Activated CD8-positive, alpha-beta T cell treated with anti-CD3 and anti-CD28 coated beads for 36 hours (primary cell): ENCODE data around the gene MICOS13. TPM values are rescaled to one million over a fixed set of nuclear protein-coding genes. Genes with fewer than 3 reads are reported as not detected.

Experiments
- ATAC-seq: fragments of 200-7000 bp; cut with Tn5 transposase; one replicate; pipeline ENCODE4 v1.10.0; 2021; ENCODE audit warnings: mild to moderate bottlenecking, moderate library complexity
- CTCF ChIA-PET: fragments of 350-600 bp; sonication (Branson Sonifier 250); formaldehyde crosslinking; loops from one replicate; lab custom pipeline; 2021; ENCODE audit warnings: antibody characterized with exemption; lab: Charles Lee
- POLR2A ChIA-PET: fragments of 350-600 bp; sonication (Branson Sonifier 250); formaldehyde crosslinking; loops from one replicate; lab custom pipeline; 2021; ENCODE audit warnings: antibody characterized with exemption; lab: Charles Lee
- DNase-seq: peaks from one replicate; pipeline ENCODE4 v3.0.0-alpha.2; 2020
- H3K27ac Mint-ChIP-seq: one replicate; pipeline ENCODE4 v1.8.0; 2021; ENCODE audit warnings: mild to moderate bottlenecking, mixed read lengths
- H3K27me3 Mint-ChIP-seq: one replicate; pipeline ENCODE4 v1.8.0; 2021; ENCODE audit warnings: mixed read lengths
- H3K36me3 Mint-ChIP-seq: one replicate; pipeline ENCODE4 v1.8.0; 2021; ENCODE audit warnings: low read depth, mixed read lengths
- H3K4me1 Mint-ChIP-seq: one replicate; pipeline ENCODE4 v1.8.0; 2021; ENCODE audit warnings: low read depth, mixed read lengths
- H3K4me3 Mint-ChIP-seq: one replicate; pipeline ENCODE4 v1.8.0; 2021; ENCODE audit warnings: mild to moderate bottlenecking, moderate library complexity, mixed read lengths
- H3K9me3 Mint-ChIP-seq: one replicate; pipeline ENCODE4 v1.8.0; 2021; ENCODE audit warnings: mixed read lengths
- intact Hi-C: fragments of 100-400 bp; cut with micrococcal nuclease; formaldehyde crosslinking; loops from one replicate; pipeline ENCODE4 v1.10.0; 2022
- total RNA-seq, 2 experiments: library from RNA; stranded (reverse); gene quantifications; one replicate each; pipeline ENCODE4 v1.2.3, GENCODE V29; 2021
- TF ChIP-seq, protein P1 (sequence below): fragments of 200-600 bp; IDR thresholded peaks from one replicate; pipeline ENCODE4 v1.8.0; 2022; ENCODE audit warnings: antibody characterized with exemption, mild to moderate bottlenecking

Gene MICOS13
- total RNA-seq, 2 experiments from 2014 or later = 49.4 TPM

DNA sequence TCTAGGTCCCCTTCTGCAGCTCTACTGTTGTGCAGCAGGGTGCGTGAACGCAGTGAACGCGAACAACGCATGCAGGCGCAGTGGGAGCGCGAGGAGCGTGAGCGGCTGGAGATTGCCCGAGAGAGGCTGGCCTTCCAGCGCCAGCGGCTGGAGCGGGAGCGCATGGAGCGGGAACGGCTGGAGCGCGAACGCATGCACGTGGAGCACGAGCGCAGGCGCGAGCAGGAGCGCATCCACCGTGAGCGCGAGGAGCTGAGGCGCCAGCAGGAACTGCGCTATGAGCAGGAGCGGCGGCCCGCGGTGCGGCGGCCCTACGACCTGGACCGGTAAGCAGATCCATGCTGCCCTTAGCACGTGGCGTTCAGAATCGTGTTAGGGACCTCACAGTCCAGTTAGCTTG is 18.8 kb downstream of the MICOS13 start:
- intact Hi-C loops = no loop called here
- no peaks in the 10 kb centered on the region for H3K9me3 Mint-ChIP-seq
- ChIA-PET CTCF (interaction anchor here (1.3 kb wide), 1 partner anchor 28 kb away, joined by 3 read pairs; the partner anchor contains the start of gene RPL36), POLR2A (no interaction called here)
- ATAC-seq (no peak), DNase-seq (no peak)
- H3K36me3 Mint-ChIP-seq = peaks cover 47% of the 10 kb centered on the region
- no peak overlapping the region for H3K4me3 Mint-ChIP-seq
- peaks cover 6% of the 10 kb centered on the region for H3K4me1 Mint-ChIP-seq
- TF ChIP-seq, protein P1, sequence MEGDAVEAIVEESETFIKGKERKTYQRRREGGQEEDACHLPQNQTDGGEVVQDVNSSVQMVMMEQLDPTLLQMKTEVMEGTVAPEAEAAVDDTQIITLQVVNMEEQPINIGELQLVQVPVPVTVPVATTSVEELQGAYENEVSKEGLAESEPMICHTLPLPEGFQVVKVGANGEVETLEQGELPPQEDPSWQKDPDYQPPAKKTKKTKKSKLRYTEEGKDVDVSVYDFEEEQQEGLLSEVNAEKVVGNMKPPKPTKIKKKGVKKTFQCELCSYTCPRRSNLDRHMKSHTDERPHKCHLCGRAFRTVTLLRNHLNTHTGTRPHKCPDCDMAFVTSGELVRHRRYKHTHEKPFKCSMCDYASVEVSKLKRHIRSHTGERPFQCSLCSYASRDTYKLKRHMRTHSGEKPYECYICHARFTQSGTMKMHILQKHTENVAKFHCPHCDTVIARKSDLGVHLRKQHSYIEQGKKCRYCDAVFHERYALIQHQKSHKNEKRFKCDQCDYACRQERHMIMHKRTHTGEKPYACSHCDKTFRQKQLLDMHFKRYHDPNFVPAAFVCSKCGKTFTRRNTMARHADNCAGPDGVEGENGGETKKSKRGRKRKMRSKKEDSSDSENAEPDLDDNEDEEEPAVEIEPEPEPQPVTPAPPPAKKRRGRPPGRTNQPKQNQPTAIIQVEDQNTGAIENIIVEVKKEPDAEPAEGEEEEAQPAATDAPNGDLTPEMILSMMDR = no peak
- no peak overlapping the region for H3K27ac Mint-ChIP-seq
- H3K27me3 Mint-ChIP-seq = no peaks in the 10 kb centered on the region

DNA sequence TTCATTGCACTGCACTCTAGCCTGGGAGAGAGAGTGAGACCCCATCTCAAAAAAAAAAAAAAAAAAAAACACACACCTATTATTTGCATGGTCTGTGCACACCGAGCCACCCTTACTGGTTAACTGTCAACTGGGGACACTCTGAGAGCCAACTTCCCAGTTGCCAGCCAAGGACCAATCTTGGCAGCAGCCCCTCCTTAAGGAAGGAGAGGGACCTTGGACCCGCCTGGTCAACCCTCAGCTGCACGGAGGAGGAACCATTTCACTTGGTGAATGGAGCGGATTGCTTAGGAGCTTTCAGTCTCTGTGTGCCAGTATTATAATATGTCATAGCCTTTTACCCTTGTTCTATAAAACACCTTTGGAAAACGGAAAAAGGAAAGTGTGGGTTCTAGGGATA is 24.9 kb downstream of the MICOS13 start:
- Mint-ChIP-seq H3K4me3 (no peak overlapping the region), H3K27me3 (no peaks in the 10 kb centered on the region), H3K36me3 (peaks cover 56% of the 10 kb centered on the region), H3K27ac (no peak overlapping the region), H3K9me3 (no peaks in the 10 kb centered on the region), H3K4me1 (no peaks in the 10 kb centered on the region)
- ChIA-PET CTCF (no interaction called here), POLR2A (interaction anchor here (1.0 kb wide), 1 partner anchor 9 kb away, joined by 3 read pairs; no protein-coding TSS in a partner anchor)
- TF ChIP-seq, protein P1 = no peak
- no peak for ATAC-seq
- intact Hi-C loops = no loop called here
- no peak for DNase-seq

DNA sequence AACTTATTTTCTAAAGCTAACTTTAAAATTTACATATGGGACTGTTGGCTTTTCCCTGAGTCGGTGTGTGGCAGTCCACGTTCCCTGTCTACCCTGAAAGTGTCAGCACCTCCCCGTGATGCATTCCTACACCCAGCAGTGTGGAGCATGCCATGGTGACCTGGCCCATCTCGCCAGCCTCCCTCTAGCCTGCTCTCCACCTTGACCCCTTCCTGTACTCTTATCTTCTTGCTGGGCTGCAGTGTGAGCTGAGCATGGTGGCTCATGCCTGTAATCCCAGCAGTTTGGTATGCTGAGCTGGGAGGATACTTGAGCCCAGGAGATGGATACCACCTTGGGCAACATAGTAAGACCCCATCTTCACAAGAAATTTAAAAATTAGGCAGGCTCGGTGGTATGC is 25.4 kb downstream of the MICOS13 start:
- peaks cover 59% of the 10 kb centered on the region for H3K36me3 Mint-ChIP-seq
- no peak overlapping the region for H3K27ac Mint-ChIP-seq
- intact Hi-C loops = no loop called here

DNA sequence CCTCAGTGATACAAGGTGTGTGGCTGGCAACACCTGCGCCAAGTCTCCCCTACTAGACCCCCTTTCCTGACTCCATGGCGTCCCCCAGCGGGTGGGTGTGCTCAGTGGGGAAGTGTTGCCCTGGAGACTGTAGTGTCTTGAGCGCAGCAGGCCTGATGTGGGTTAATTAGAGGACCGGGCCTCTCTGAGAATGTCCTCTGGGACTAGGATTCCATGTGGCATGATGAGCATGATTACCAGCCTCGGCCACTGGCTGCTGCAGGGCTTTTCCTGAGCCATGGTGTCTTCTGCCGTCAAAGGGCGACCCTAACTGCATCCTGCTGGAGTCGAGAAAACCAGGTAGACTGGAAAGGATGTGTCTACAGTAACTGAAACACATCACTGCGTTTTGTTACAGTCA is 28.1 kb downstream of the MICOS13 start:
- TF ChIP-seq, protein P1 = no peak
- H3K9me3 Mint-ChIP-seq = no peaks in the 10 kb centered on the region
- POLR2A ChIA-PET = no interaction called here
- no peaks in the 10 kb centered on the region for H3K27me3 Mint-ChIP-seq
- no peak for DNase-seq
- intact Hi-C loops = no loop called here
- ATAC-seq = no peak
- H3K4me1 Mint-ChIP-seq = no peaks in the 10 kb centered on the region
- H3K27ac Mint-ChIP-seq = no peak overlapping the region
- peaks cover 64% of the 10 kb centered on the region for H3K36me3 Mint-ChIP-seq
- H3K4me3 Mint-ChIP-seq = no peak overlapping the region
- CTCF ChIA-PET = no interaction called here

More for the DNA sequence above, 25.4 kb downstream of the MICOS13 start:
- ChIA-PET POLR2A (interaction anchor here (1.0 to 1.2 kb wide), 2 partner anchors 9 to 36 kb away, joined by 3 read pairs; no protein-coding TSS in a partner anchor), CTCF (interaction anchor here (1.4 kb wide), 1 partner anchor 10 kb away, joined by 3 read pairs; no protein-coding TSS in a partner anchor)
- no peak for ATAC-seq
- Mint-ChIP-seq H3K27me3 (no peaks in the 10 kb centered on the region), H3K9me3 (no peaks in the 10 kb centered on the region), H3K4me1 (no peaks in the 10 kb centered on the region), H3K4me3 (no peak overlapping the region)
- TF ChIP-seq, protein P1 = no peak
- DNase-seq = no peak

DNA sequence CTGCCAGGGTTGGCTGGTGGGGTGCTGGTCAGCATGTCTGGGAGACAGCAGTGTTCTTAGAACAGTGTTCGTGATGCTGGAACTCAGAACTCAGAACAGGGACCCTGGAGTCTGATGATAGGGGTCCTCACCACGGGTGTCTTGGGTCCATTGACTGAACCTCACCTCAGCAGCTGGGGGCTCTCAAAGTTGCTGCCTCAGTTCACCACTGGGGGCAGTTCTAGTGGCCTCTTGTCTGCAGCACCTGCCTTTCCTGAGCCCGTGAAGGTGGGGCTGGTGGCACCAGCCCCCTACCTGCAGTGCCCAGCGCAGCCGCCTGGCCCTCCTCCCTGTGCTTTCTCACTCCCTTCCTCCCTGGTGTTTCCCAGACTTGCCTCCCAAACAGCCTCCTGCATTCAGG is 29.0 kb downstream of the MICOS13 start:
- H3K9me3 Mint-ChIP-seq = no peaks in the 10 kb centered on the region
- no peak overlapping the region for H3K4me3 Mint-ChIP-seq
- CTCF ChIA-PET = interaction anchor here (0.7 kb wide), 1 partner anchor 14 kb away, joined by 3 read pairs; no protein-coding TSS in a partner anchor
- H3K4me1 Mint-ChIP-seq = no peaks in the 10 kb centered on the region
- no peak for ATAC-seq
- POLR2A ChIA-PET = no interaction called here
- no peaks in the 10 kb centered on the region for H3K27me3 Mint-ChIP-seq
- no peak for DNase-seq
- intact Hi-C loops = no loop called here
- H3K36me3 Mint-ChIP-seq = peaks cover 70% of the 10 kb centered on the region
- no peak overlapping the region for H3K27ac Mint-ChIP-seq
- TF ChIP-seq, protein P1 = no peak
